ENCODE measurements around the gene SPOPL.

- TF ChIP-seq RFX5 (IDR thresholded peaks at IDR 0.05; ENCODE audit: low read depth, low read length) (no peak), SREBF2 (IDR thresholded peaks at IDR 0.05; ENCODE audit: low read length) (no peak)
Measured at GRCh38 chr2:138494265-138494966, 7.2 kb upstream of the SPOPL start.
